ENCODE results near the gene LTN1.

The LTN1 gene

GRCh38 chr21:28923439-28923975 is 69.2 kb downstream of the LTN1 start:
- no peak for DNase-seq (ENCODE audit: low read depth)
- no peak overlapping the region for H3K4me3 ChIP-seq (ENCODE audit: low read depth, low read length)
- TF ChIP-seq POLR2A (IDR thresholded peaks at IDR 0.05; ENCODE audit: extremely low read depth, insufficient read length) (no peak), MYC (IDR thresholded peaks at IDR 0.05; ENCODE audit: low read depth, low read length) (no peak)
- TF ChIP-seq, protein P1, sequence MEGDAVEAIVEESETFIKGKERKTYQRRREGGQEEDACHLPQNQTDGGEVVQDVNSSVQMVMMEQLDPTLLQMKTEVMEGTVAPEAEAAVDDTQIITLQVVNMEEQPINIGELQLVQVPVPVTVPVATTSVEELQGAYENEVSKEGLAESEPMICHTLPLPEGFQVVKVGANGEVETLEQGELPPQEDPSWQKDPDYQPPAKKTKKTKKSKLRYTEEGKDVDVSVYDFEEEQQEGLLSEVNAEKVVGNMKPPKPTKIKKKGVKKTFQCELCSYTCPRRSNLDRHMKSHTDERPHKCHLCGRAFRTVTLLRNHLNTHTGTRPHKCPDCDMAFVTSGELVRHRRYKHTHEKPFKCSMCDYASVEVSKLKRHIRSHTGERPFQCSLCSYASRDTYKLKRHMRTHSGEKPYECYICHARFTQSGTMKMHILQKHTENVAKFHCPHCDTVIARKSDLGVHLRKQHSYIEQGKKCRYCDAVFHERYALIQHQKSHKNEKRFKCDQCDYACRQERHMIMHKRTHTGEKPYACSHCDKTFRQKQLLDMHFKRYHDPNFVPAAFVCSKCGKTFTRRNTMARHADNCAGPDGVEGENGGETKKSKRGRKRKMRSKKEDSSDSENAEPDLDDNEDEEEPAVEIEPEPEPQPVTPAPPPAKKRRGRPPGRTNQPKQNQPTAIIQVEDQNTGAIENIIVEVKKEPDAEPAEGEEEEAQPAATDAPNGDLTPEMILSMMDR (IDR thresholded peaks at IDR 0.05; ENCODE audit: low read depth, low read length): no peak
- TF ChIP-seq, protein P2, sequence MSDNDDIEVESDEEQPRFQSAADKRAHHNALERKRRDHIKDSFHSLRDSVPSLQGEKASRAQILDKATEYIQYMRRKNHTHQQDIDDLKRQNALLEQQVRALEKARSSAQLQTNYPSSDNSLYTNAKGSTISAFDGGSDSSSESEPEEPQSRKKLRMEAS (IDR thresholded peaks at IDR 0.05; ENCODE audit: low read depth, low read length): no peak

- DNase-seq (ENCODE audit: low read depth): no peak
- TF ChIP-seq, protein P1 (IDR thresholded peaks at IDR 0.05; ENCODE audit: low read depth, low read length): no peak
- TF ChIP-seq MYC (IDR thresholded peaks at IDR 0.05; ENCODE audit: low read depth, low read length) (no peak), POLR2A (IDR thresholded peaks at IDR 0.05; ENCODE audit: extremely low read depth, insufficient read length) (no peak)
- TF ChIP-seq, protein P2 (IDR thresholded peaks at IDR 0.05; ENCODE audit: low read depth, low read length): no peak
- no peak overlapping the region for H3K4me3 ChIP-seq (ENCODE audit: low read depth, low read length)
These were observed 70.3 kb downstream of the LTN1 start for GRCh38 chr21:28922368-28922767.

GRCh38 chr21:28916150-28916893 is 76.4 kb downstream of the LTN1 start:
- DNase-seq (ENCODE audit: low read depth): no peak
- TF ChIP-seq POLR2A (IDR thresholded peaks at IDR 0.05; ENCODE audit: extremely low read depth, insufficient read length) (no peak), MYC (IDR thresholded peaks at IDR 0.05; ENCODE audit: low read depth, low read length) (no peak)
- TF ChIP-seq, protein P1 (IDR thresholded peaks at IDR 0.05; ENCODE audit: low read depth, low read length): no peak
- TF ChIP-seq, protein P2 (IDR thresholded peaks at IDR 0.05; ENCODE audit: low read depth, low read length): no peak
- H3K4me3 ChIP-seq (ENCODE audit: low read depth, low read length): no peak overlapping the region

DNA sequence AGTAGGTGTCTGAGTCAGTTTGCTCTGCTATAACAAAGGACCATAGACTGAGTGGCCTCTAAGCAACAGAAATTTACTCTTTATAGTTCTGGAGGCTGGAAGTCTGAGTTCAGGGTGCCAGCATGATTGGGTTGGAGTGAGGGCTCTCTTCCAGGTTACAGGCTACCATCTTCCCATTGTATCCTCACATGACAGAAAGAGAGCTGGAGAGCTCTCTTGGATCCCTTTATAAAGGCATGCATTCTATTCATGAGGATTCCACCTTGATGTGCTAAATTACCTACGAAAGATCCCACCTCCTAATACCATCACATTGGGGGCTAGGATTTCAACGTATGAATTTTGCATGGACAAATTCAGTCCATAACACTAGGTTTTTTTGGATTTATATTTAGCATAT is 79.6 kb downstream of the LTN1 start:
- H3K4me3 ChIP-seq (ENCODE audit: low read depth, low read length): no peak overlapping the region
- TF ChIP-seq MYC (IDR thresholded peaks at IDR 0.05; ENCODE audit: low read depth, low read length) (no peak), POLR2A (IDR thresholded peaks at IDR 0.05; ENCODE audit: extremely low read depth, insufficient read length) (no peak)
- TF ChIP-seq, protein P2 (IDR thresholded peaks at IDR 0.05; ENCODE audit: low read depth, low read length): no peak
- TF ChIP-seq, protein P1 (IDR thresholded peaks at IDR 0.05; ENCODE audit: low read depth, low read length): no peak
- DNase-seq (ENCODE audit: low read depth): no peak

GRCh38 chr21:28910280-28910887 is 82.3 kb downstream of the LTN1 start:
- no peak for DNase-seq (ENCODE audit: low read depth)
- TF ChIP-seq, protein P2 (IDR thresholded peaks at IDR 0.05; ENCODE audit: low read depth, low read length): no peak
- TF ChIP-seq, protein P1 (IDR thresholded peaks at IDR 0.05; ENCODE audit: low read depth, low read length): no peak
- TF ChIP-seq POLR2A (IDR thresholded peaks at IDR 0.05; ENCODE audit: extremely low read depth, insufficient read length): no peak
- H3K4me3 ChIP-seq (ENCODE audit: low read depth, low read length): no peak overlapping the region
